ENCODE data around the gene KRTAP8-1. TPM values are rescaled to one million over a fixed set of nuclear protein-coding genes. Genes with fewer than 3 reads are reported as not detected.

The KRTAP8-1 gene
- total RNA-seq, result not detected
- long read RNA-seq, result 0 reads

- intact Hi-C loops (cut with DNase I), result no loop called here
Observed at GRCh38 chr21:30813174-30813573, at the start of gene KRTAP8-1. Gene KRTAP8-1 (minus strand): TSS chr21:30813274. CDS start chr21:30813220, 54 bp downstream.

GRCh38 chr21:30847627-30848500 lies 34.8 kb upstream of the KRTAP8-1 start:
- intact Hi-C loops (cut with DNase I), result no loop called here
- ATAC-seq (ENCODE audit: poor library complexity) (no peak), DNase-seq (no peak)

More at GRCh38 chr21:30813174-30813573, at the start of gene KRTAP8-1:
- no peak for DNase-seq
- no peak for ATAC-seq (ENCODE audit: poor library complexity)

- DNase-seq (no peak), ATAC-seq (ENCODE audit: poor library complexity) (no peak)
- intact Hi-C loops (cut with DNase I), result no loop called here
Observed at GRCh38 chr21:30842990-30843389, 29.9 kb upstream of the KRTAP8-1 start.

GRCh38 chr21:30839304-30839703 lies 26.2 kb upstream of the KRTAP8-1 start:
- no peak for DNase-seq
- no peak for ATAC-seq (ENCODE audit: poor library complexity)
- intact Hi-C loops (cut with DNase I), result no loop called here

GRCh38 chr21:30838536-30838935 lies 25.5 kb upstream of the KRTAP8-1 start:
- intact Hi-C loops (cut with DNase I), result no loop called here
- DNase-seq (no peak), ATAC-seq (ENCODE audit: poor library complexity) (no peak)

GRCh38 chr21:30831194-30831765 lies 18.2 kb upstream of the KRTAP8-1 start:
- intact Hi-C loops (cut with DNase I), result loop anchor here (5.0 kb wide), 1 partner anchor 256 kb away; no protein-coding TSS in a partner anchor

GRCh38 chr21:30829659-30830058 lies 16.6 kb upstream of the KRTAP8-1 start, which contains the start of gene KRTAP7-1:
Gene KRTAP7-1 (minus strand): TSS chr21:30829759. CDS start chr21:30829698, 61 bp downstream.
- ATAC-seq (ENCODE audit: poor library complexity) (no peak), DNase-seq (no peak)
- intact Hi-C loops (cut with DNase I), result loop anchor here (5.0 kb wide), 1 partner anchor 258 kb away; no protein-coding TSS in a partner anchor

More at GRCh38 chr21:30831194-30831765, 18.2 kb upstream of the KRTAP8-1 start:
- no peak for ATAC-seq (ENCODE audit: poor library complexity)
- no peak for DNase-seq

- ATAC-seq (ENCODE audit: poor library complexity) (no peak), DNase-seq (no peak)
- intact Hi-C loops (cut with DNase I), result no loop called here
Observed at GRCh38 chr21:30818837-30819610, 6.0 kb upstream of the KRTAP8-1 start.

GRCh38 chr21:30800605-30801004 lies 12.5 kb downstream of the KRTAP8-1 start:
- ATAC-seq (ENCODE audit: poor library complexity), result no peak
- intact Hi-C loops (cut with DNase I), result no loop called here
- no peak for DNase-seq

GRCh38 chr21:30793581-30794314 lies 19.3 kb downstream of the KRTAP8-1 start:
- DNase-seq (no peak), ATAC-seq (ENCODE audit: poor library complexity) (no peak)
- intact Hi-C loops (cut with DNase I), result no loop called here

GRCh38 chr21:30779249-30779648 lies 33.8 kb downstream of the KRTAP8-1 start:
- intact Hi-C loops (cut with DNase I), result no loop called here
- no peak for DNase-seq
- ATAC-seq (ENCODE audit: poor library complexity), result no peak

- intact Hi-C loops (cut with DNase I), result no loop called here
- ATAC-seq (ENCODE audit: poor library complexity) (no peak), DNase-seq (no peak)
Observed at GRCh38 chr21:30769724-30770431, 43.2 kb downstream of the KRTAP8-1 start.

Other genes with a start within 250 kb of the KRTAP8-1 start
- gene KRTAP22-2, start 222.9 kb downstream of the KRTAP8-1 start, total RNA-seq, result not detected
- gene KRTAP6-3, start 220.8 kb downstream of the KRTAP8-1 start, total RNA-seq, result not detected
- gene KRTAP6-2, start 214.4 kb downstream of the KRTAP8-1 start, total RNA-seq, result not detected
- not detected for gene KRTAP22-1, start 212.2 kb downstream of the KRTAP8-1 start, total RNA-seq
- not detected for gene KRTAP6-1, start 199.3 kb downstream of the KRTAP8-1 start, total RNA-seq
- gene KRTAP20-1, start 196.8 kb downstream of the KRTAP8-1 start, total RNA-seq, result not detected
- not detected for gene KRTAP20-4, start 192.6 kb downstream of the KRTAP8-1 start, total RNA-seq
- gene KRTAP20-2, start 178.1 kb downstream of the KRTAP8-1 start, total RNA-seq, result not detected
- gene KRTAP20-3, start 170.4 kb downstream of the KRTAP8-1 start, total RNA-seq, result not detected
- not detected for gene KRTAP21-3, start 94.5 kb downstream of the KRTAP8-1 start, total RNA-seq
- gene KRTAP21-2, start 66.0 kb downstream of the KRTAP8-1 start, total RNA-seq, result not detected
- not detected for gene KRTAP21-1, start 57.8 kb downstream of the KRTAP8-1 start, total RNA-seq
- not detected for gene KRTAP7-1, start 16.5 kb upstream of the KRTAP8-1 start, total RNA-seq
- gene KRTAP11-1, start 68.3 kb upstream of the KRTAP8-1 start, total RNA-seq, result not detected
- gene KRTAP19-8, start 225.2 kb upstream of the KRTAP8-1 start, total RNA-seq, result not detected

Data from Right ventricle myocardium superior (tissue), 1 donor.